ENCODE results near the gene SDF4. TPM values are rescaled to one million over a fixed set of nuclear protein-coding genes. Genes with fewer than 3 reads are reported as not detected.

Gene SDF4
- total RNA-seq, 1 donor from 2014 or later, result 93.8 TPM

- no peak overlapping the region for H3K4me3 Mint-ChIP-seq
- peaks cover 17% of the 10 kb centered on the region for H3K27me3 Mint-ChIP-seq (ENCODE audit: low read depth)
- H3K4me1 Mint-ChIP-seq, result peaks cover 12% of the 10 kb centered on the region
- no peak for DNase-seq (ENCODE audit: low read depth, low spot score)
- H3K36me3 Mint-ChIP-seq (ENCODE audit: low read depth), result no peaks in the 10 kb centered on the region
- TF ChIP-seq, protein P1, sequence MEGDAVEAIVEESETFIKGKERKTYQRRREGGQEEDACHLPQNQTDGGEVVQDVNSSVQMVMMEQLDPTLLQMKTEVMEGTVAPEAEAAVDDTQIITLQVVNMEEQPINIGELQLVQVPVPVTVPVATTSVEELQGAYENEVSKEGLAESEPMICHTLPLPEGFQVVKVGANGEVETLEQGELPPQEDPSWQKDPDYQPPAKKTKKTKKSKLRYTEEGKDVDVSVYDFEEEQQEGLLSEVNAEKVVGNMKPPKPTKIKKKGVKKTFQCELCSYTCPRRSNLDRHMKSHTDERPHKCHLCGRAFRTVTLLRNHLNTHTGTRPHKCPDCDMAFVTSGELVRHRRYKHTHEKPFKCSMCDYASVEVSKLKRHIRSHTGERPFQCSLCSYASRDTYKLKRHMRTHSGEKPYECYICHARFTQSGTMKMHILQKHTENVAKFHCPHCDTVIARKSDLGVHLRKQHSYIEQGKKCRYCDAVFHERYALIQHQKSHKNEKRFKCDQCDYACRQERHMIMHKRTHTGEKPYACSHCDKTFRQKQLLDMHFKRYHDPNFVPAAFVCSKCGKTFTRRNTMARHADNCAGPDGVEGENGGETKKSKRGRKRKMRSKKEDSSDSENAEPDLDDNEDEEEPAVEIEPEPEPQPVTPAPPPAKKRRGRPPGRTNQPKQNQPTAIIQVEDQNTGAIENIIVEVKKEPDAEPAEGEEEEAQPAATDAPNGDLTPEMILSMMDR (conservative IDR thresholded peaks at IDR 0.05), result no peak
- H3K27ac Mint-ChIP-seq (ENCODE audit: unreplicated experiment), result no peak overlapping the region
- no peaks in the 10 kb centered on the region for H3K9me3 Mint-ChIP-seq
These were observed 62.2 kb downstream of the SDF4 start for GRCh38 chr1:1169429-1170214.

GRCh38 chr1:1168451-1169411 lies 63.1 kb downstream of the SDF4 start:
- H3K4me1 Mint-ChIP-seq, result peaks cover 16% of the 10 kb centered on the region
- no peaks in the 10 kb centered on the region for H3K36me3 Mint-ChIP-seq (ENCODE audit: low read depth)
- peaks cover 20% of the 10 kb centered on the region for H3K27me3 Mint-ChIP-seq (ENCODE audit: low read depth)
- H3K4me3 Mint-ChIP-seq, result no peak overlapping the region
- no peak overlapping the region for H3K27ac Mint-ChIP-seq (ENCODE audit: unreplicated experiment)
- no peaks in the 10 kb centered on the region for H3K9me3 Mint-ChIP-seq
- no peak for DNase-seq (ENCODE audit: low read depth, low spot score)
- TF ChIP-seq, protein P1 (conservative IDR thresholded peaks at IDR 0.05), result no peak

DNA sequence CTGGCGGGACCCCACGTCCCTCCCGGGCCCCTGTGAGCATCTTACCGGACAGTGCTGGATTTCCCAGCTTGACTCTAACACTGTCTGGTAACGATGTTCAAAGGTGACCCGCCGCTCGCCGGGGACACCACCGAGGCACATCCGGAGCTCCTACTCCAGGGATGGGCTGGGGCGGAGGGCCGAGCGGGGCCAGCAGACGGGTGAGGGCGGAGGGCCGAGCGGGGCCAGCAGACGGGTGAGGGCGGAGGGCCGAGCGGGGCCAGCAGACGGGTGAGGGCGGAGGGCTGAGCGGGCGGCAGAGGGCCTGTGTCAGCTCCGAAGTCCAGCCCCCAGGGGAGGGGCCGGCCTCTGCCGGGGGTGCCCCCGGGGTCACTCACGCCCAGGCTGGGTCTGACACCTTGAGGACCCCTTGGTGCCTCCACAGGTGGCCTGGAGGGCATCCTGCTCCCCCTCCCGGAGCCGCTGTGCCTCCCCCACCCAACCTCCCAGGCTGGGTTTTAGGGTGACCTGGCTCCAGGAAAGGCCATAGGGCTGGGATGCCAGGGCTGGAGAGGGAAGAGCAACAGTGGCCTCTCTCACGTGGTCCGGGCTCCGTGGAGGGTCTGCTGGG lies 63.9 kb downstream of the SDF4 start:
- no peak overlapping the region for H3K27ac Mint-ChIP-seq (ENCODE audit: unreplicated experiment)
- no peak for DNase-seq (ENCODE audit: low read depth, low spot score)

GRCh38 chr1:1167398-1167821 lies 64.4 kb downstream of the SDF4 start:
- H3K9me3 Mint-ChIP-seq, result no peaks in the 10 kb centered on the region
- H3K4me3 Mint-ChIP-seq, result no peak overlapping the region
- no peak for DNase-seq (ENCODE audit: low read depth, low spot score)
- H3K36me3 Mint-ChIP-seq (ENCODE audit: low read depth), result no peaks in the 10 kb centered on the region
- no peak overlapping the region for H3K27ac Mint-ChIP-seq (ENCODE audit: unreplicated experiment)
- peaks cover 27% of the 10 kb centered on the region for H3K27me3 Mint-ChIP-seq (ENCODE audit: low read depth)
- H3K4me1 Mint-ChIP-seq, result peaks cover 16% of the 10 kb centered on the region
- TF ChIP-seq, protein P1 (conservative IDR thresholded peaks at IDR 0.05), result no peak

More for the DNA sequence above, 63.9 kb downstream of the SDF4 start:
- Mint-ChIP-seq H3K4me3 (no peak overlapping the region), H3K27me3 (ENCODE audit: low read depth) (peaks cover 24% of the 10 kb centered on the region), H3K36me3 (ENCODE audit: low read depth) (no peaks in the 10 kb centered on the region), H3K4me1 (peaks cover 16% of the 10 kb centered on the region), H3K9me3 (no peaks in the 10 kb centered on the region)
- TF ChIP-seq, protein P1 (conservative IDR thresholded peaks at IDR 0.05), result no peak

Small RNA genes lying within 50 kb of the gene (microRNA-seq; reads per million reads assigned to microRNA genes)
- gene MIR200A, result 16.6 reads per million, percentile 32 among the genes with 10 or more reads in this experiment
- 43.2 reads per million, percentile 48 among the genes with 10 or more reads in this experiment for gene MIR200B
- 24.9 reads per million, percentile 39 among the genes with 10 or more reads in this experiment for gene MIR429

Other genes with a start within 250 kb of the SDF4 start
- gene PERM1, start 249.9 kb downstream of the SDF4 start, total RNA-seq, result 0.11 TPM in 1 of 2 replicates, not detected in the other
- 35.7 and 38.0 TPM in 2 replicates for gene HES4, start 231.9 kb downstream of the SDF4 start, total RNA-seq
- gene ISG15, start 218.5 kb downstream of the SDF4 start, total RNA-seq, result 17.4 and 22.3 TPM in 2 replicates
- 192 and 203 TPM in 2 replicates for gene AGRN, start 211.9 kb downstream of the SDF4 start, total RNA-seq
- gene RNF223, start 157.7 kb downstream of the SDF4 start, total RNA-seq, result not detected in 2 replicates
- gene C1orf159, start 115.9 kb downstream of the SDF4 start, total RNA-seq, result 26.1 and 26.2 TPM in 2 replicates
- gene TTLL10, start 58.1 kb downstream of the SDF4 start, total RNA-seq, result not detected in 2 replicates
- not detected in 2 replicates for gene TNFRSF18, start 25.4 kb downstream of the SDF4 start, total RNA-seq
- 0.19 and 0.20 TPM in 2 replicates for gene TNFRSF4, start 17.8 kb downstream of the SDF4 start, total RNA-seq
- 39.8 and 41.1 TPM in 2 replicates for gene B3GALT6, start 236 bp upstream of the SDF4 start, total RNA-seq
- gene C1QTNF12, start 14.7 kb upstream of the SDF4 start, total RNA-seq, result 0.66 and 0.79 TPM in 2 replicates
- 77.0 and 80.8 TPM in 2 replicates for gene UBE2J2, start 41.9 kb upstream of the SDF4 start, total RNA-seq
- 5.9 and 10.8 TPM in 2 replicates for gene SCNN1D, start 48.4 kb upstream of the SDF4 start, total RNA-seq
- 111 and 124 TPM in 2 replicates for gene ACAP3, start 75.9 kb upstream of the SDF4 start, total RNA-seq
- gene PUSL1, start 76.6 kb upstream of the SDF4 start, total RNA-seq, result 26.3 and 27.9 TPM in 2 replicates
- gene INTS11, start 92.7 kb upstream of the SDF4 start, total RNA-seq, result 137 and 160 TPM in 2 replicates
- 18.9 and 19.8 TPM in 2 replicates for gene CPTP, start 92.8 kb upstream of the SDF4 start, total RNA-seq
- gene TAS1R3, start 99.3 kb upstream of the SDF4 start, total RNA-seq, result 0.64 and 0.68 TPM in 2 replicates
- gene DVL1, start 117.4 kb upstream of the SDF4 start, total RNA-seq, result 63.4 and 66.7 TPM in 2 replicates
- 5.0 and 5.8 TPM in 2 replicates for gene MXRA8, start 126.6 kb upstream of the SDF4 start, total RNA-seq
- gene AURKAIP1, start 143.2 kb upstream of the SDF4 start, total RNA-seq, result 127 and 128 TPM in 2 replicates
- gene CCNL2, start 167.3 kb upstream of the SDF4 start, total RNA-seq, result 249 and 261 TPM in 2 replicates
- 113 and 117 TPM in 2 replicates for gene MRPL20, start 175.3 kb upstream of the SDF4 start, total RNA-seq
- gene ANKRD65, start 189.3 kb upstream of the SDF4 start, total RNA-seq, result 0.66 and 0.89 TPM in 2 replicates
- 8.9 and 9.6 TPM in 2 replicates for gene VWA1, start 203.7 kb upstream of the SDF4 start, total RNA-seq
- gene ATAD3C, start 217.7 kb upstream of the SDF4 start, total RNA-seq, result 0.23 and 0.41 TPM in 2 replicates
- gene ATAD3B, start 239.8 kb upstream of the SDF4 start, total RNA-seq, result 45.1 and 50.0 TPM in 2 replicates